AG04450 (cell line): ENCODE results near the gene SHMT2. TPM values are rescaled to one million over a fixed set of nuclear protein-coding genes. Genes with fewer than 3 reads are reported as not detected.

Experiments
- CTCF ChIA-PET: fragments of 300-600, 350-600 bp; formaldehyde crosslinking; extraction: SDS; loops from one replicate; lab custom pipeline; 2022; ENCODE audit warnings: antibody characterized with exemption, inconsistent platforms; lab: Charles Lee
- POLR2A ChIA-PET: fragments of 350-600 bp; formaldehyde crosslinking; extraction: SDS; loops from one replicate; lab custom pipeline; 2021; ENCODE audit warnings: antibody characterized with exemption, inconsistent platforms; lab: Yijun Ruan, JAX
- DNase-seq: peaks from one replicate; pipeline ENCODE4 v3.0.0-alpha.2; 2011; ENCODE audit warnings: low read depth, low spot score
- H3K27ac ChIP-seq: one replicate; pipeline ENCODE4 v1.5.1; 2012; ENCODE audit warnings: low read depth, low read length, control low read depth
- H3K27me3 ChIP-seq: one replicate; pipeline ENCODE4 v1.6.0; 2012; ENCODE audit warnings: low read length; ENCODE audit not compliant: control insufficient read depth, insufficient read depth
- H3K4me3 ChIP-seq: 2 replicates; pipeline ENCODE4 v1.5.1; 2011; ENCODE audit warnings: mild to moderate bottlenecking, low read depth, low read length, control low read depth
- H3K9me3 ChIP-seq: 2 replicates; pipeline ENCODE4 v1.5.1; 2012; ENCODE audit warnings: low read length; ENCODE audit not compliant: control insufficient read depth, insufficient read depth
- CTCF ChIP-seq: IDR thresholded peaks from 2 replicates; pipeline ENCODE4 v1.5.1; 2011; ENCODE audit warnings: low read depth, low read length, control low read depth, inconsistent platforms
- polyA plus RNA-seq: library from polyadenylated mRNA; depleted of rRNA; stranded (reverse); fragments of >200 nt; gene quantifications from 2 replicates; pipeline ENCODE4 v1.2.3, GENCODE V29; 2011

SHMT2 gene
- polyA plus RNA-seq, 1 experiment: 266 TPM

- ChIA-PET CTCF (interaction anchor here (0.9 to 4.8 kb wide), 4 partner anchors 7 to 109 kb away, joined by 3 to 45 read pairs (median 30); no protein-coding TSS in a partner anchor), POLR2A (interaction anchor here (0.8 kb wide), 1 partner anchor 18 kb away, joined by 3 read pairs; no protein-coding TSS in a partner anchor)
- DNase-seq: no peak
- Histone ChIP-seq H3K9me3 (no peaks in the 10 kb centered on the region), H3K27me3 (no peaks in the 10 kb centered on the region), H3K4me3 (no peak overlapping the region), H3K27ac (no peak overlapping the region)
- TF ChIP-seq CTCF: no peak
Measured at GRCh38 chr12:57232156-57232756, 2.7 kb downstream of the SHMT2 start.

GRCh38 chr12:57233357-57234232, 4.1 kb downstream of the SHMT2 start:
- H3K27me3 ChIP-seq: no peaks in the 10 kb centered on the region
- no peaks in the 10 kb centered on the region; the same call in 1 of the 2 replicates for H3K9me3 ChIP-seq
- no peak overlapping the region for H3K4me3 ChIP-seq
- DNase-seq: no peak
- no peak overlapping the region for H3K27ac ChIP-seq
- CTCF ChIA-PET: interaction anchor here (3.0 to 4.8 kb wide), 2 partner anchors 9 to 20 kb away, joined by 18 to 45 read pairs; no protein-coding TSS in a partner anchor
- no peak for TF ChIP-seq CTCF
- POLR2A ChIA-PET: interaction anchor here (0.8 kb wide), 1 partner anchor 19 kb away, joined by 3 read pairs; no protein-coding TSS in a partner anchor

GRCh38 chr12:57234233-57234570, 4.7 kb downstream of the SHMT2 start:
- DNase-seq: no peak
- Histone ChIP-seq H3K9me3 (no peaks in the 10 kb centered on the region; the same call in 1 of the 2 replicates), H3K27ac (no peak overlapping the region), H3K4me3 (no peak overlapping the region), H3K27me3 (no peaks in the 10 kb centered on the region)
- CTCF ChIA-PET: interaction anchor here (3.0 kb wide), 1 partner anchor 8 kb away, joined by 18 read pairs; no protein-coding TSS in a partner anchor
- no peak for TF ChIP-seq CTCF
- POLR2A ChIA-PET: no interaction called here

- DNase-seq: no peak
- H3K9me3 ChIP-seq: no peaks in the 10 kb centered on the region; the same call in 1 of the 2 replicates
- CTCF ChIA-PET: interaction anchor here (3.0 kb wide), 1 partner anchor 8 kb away, joined by 18 read pairs; no protein-coding TSS in a partner anchor
- no peaks in the 10 kb centered on the region for H3K27me3 ChIP-seq
- H3K4me3 ChIP-seq: no peak overlapping the region
- POLR2A ChIA-PET: no interaction called here
- no peak overlapping the region for H3K27ac ChIP-seq
- TF ChIP-seq CTCF: no peak
Measured at GRCh38 chr12:57234571-57235016, 5.1 kb downstream of the SHMT2 start.
